Islet precursor cell (in vitro differentiated cells): ENCODE results near the gene RNU7-1.
"Not testable (repeated sequence)": the region's sequence is repeated elsewhere in the genome, so short reads cannot be mapped to it uniquely, and the experiment has no call there.

Source experiments
- DNase-seq: peaks from one replicate; pipeline ENCODE4 v3.0.0-alpha.2; 2018

The RNU7-1 gene

DNA sequence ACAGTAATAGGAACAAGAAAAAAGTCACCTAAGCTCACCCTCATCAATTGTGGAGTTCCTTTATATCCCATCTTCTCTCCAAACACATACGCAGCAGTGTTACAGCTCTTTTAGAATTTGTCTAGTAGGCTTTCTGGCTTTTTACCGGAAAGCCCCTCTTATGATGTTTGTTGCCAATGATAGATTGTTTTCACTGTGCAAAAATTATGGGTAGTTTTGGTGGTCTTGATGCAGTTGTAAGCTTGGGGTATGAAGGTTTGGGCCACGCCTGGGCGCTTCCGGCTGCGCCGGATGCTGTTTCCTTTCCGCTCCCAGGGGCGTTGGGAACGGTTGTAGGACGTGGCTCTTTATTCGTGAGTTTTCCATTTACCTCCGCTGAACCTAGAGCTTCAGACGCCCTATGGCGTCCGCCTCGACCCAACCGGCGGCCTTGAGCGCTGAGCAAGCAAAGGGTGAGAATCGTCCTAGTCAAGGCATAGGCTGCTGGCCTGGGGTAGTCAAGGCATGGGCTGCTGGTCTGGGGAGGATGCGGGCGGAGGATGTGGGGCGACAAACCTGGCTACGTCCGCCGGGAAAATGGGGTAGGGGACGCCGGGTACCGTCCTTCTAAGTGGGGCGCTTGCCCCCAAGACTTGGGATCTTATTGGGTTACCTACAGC is at the start of gene RNU7-1, which contains the start of gene C12orf57:
RNU7-1 (plus strand) TSS at position 95 of the 659 bp plus-strand sequence.
C12orf57 (plus strand) TSS at position 301 of the 659 bp plus-strand sequence; CDS start at position 401, 100 bp downstream.
- DNase-seq = peak; percentile 99

DNA sequence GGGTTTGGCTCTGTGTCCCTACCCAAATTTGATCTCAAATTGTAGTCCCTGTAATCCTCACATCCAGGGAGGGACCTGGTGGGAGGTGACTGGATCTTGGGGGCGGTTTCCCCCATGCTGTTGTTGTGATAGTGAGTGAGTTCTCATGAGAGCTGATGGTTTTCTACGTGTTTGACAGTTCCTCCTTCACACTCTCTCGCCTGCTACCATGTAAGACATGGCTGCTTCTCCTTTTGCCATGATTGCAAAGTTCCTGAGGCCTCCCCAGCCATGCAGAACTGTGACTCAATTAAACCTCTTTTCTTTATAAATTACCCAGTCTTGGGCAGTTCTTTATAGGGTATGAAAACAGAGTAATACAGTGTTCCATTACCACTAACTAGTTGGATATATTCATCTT is 49.3 kb upstream of the RNU7-1 start:
- no peak for DNase-seq

GRCh38 chr12:6896846-6897435 is 46.7 kb upstream of the RNU7-1 start:
- no peak for DNase-seq

- no peak for DNase-seq
Measured at GRCh38 chr12:6899427-6899826, 44.2 kb upstream of the RNU7-1 start.

- no peak for DNase-seq
Measured at GRCh38 chr12:6899837-6900519, 43.6 kb upstream of the RNU7-1 start.

DNA sequence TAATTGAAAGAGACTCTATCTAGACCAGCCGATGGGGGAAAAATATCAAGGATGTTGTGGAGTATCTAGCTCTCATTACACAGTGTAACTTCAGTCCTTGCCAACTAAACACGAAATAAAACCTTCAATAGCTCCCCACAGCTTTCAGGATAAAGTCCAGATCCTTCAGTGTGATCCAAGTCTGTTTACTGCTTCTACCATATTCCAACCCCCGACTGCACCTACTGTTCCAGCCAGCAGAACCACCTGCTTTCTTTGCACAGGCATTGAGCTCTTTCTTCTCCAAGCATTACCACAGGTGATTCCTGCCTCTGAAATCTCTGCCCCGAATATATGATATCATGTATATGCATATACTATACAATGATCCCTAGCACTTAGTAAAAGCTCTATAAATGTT is 41.2 kb upstream of the RNU7-1 start:
- DNase-seq = no peak

- DNase-seq = no peak
Measured at GRCh38 chr12:6903722-6904121, 39.9 kb upstream of the RNU7-1 start.

DNA sequence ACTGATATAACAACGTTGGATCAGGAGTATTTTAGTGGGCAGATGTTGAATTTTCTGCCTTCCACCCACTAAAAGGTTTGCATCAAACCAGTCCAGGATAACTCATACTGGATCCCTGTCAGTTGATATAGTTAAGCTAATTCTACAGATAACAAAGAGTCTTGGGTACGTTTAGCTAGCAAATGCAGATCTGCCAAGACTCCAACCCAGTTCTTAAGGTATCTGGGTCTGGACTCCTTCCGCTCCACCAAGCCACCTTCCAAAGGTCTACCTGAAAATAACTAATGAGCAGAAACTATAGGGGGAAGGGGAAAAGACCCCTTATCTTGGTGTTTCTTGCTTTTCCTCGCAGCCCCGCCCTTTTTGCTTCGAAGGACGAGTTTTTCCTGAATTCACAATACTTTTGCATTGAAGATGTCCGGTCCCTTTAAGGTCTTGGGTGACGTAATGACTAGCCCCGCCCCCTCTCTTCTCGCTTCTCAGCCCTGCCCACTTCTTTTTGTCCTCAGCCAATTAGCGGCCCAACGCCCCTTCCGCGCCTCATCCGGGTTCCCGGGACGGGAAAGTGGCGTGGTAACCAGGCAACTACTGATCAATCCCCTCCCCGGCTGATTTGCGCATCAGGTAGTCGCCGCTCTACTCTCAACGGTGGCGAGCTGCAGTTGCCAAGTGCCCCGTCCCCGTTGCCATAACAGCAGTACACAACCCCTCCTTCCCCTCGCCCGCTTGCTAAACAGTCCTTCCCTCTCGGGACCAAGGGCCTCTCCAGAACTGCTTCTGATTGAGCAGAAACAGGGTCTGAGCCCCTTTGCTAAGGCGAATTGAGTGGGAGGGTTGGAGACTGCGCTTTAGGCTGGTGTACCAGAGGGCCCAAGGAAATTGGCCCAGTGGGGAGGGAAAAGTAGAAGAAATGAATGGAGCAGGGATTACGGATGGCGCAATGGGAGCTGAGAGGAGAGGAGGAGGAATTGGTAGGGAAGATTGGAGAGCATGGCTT is 39.0 kb upstream of the RNU7-1 start, which contains the start of gene LRRC23:
LRRC23 (plus strand) TSS at position 543 of the 997 bp plus-strand sequence. CDS start 812 bp downstream, outside the sequence.
- peak; percentile 100 for DNase-seq

DNA sequence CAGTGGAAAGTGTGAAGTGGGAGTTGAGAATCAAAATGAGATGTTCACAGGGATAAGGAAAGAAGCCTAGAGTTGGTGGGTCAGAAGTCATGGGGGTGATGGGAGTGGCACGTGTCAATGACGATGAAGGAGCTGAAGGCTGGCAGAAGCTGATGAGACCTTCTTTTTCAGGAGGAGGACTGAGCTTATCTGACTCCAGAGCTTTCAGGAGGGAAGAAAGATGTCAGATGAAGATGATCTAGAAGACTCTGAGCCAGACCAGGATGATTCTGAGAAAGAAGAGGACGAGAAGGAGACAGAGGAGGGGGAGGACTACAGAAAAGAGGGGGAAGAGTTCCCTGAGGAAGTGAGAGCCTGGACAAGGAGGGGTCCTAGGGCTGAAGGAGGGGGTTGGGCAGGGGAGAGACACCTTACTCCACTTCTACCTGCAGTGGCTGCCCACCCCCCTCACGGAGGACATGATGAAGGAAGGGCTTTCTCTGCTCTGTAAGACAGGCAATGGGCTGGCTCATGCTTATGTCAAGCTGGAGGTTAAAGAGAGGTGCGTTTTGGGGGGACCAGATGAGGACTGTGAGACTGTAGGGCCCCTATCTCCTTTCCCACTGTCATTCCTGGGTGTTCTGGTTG is 38.1 kb upstream of the RNU7-1 start:
- no peak for DNase-seq

DNA sequence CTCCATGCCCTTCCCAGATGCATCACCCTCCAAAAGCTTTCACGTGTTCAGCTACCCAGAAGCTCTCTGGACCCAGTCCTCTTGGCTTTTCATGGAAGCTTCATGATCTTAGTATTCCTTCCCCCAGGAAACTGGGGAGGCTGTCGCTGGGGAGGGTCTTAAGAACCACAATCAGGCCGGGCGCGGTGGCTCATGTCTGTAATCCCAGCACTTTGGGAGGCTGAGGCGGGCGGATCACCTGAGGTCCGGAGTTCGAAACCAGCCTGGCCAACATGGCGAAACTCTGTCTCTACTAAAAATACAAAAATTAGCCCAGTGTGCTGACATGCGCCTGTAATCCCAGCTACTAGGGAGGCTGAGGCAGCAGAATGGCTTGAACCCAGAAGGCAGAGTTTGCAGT is 35.5 kb upstream of the RNU7-1 start:
- not testable (repeated sequence) for DNase-seq

DNA sequence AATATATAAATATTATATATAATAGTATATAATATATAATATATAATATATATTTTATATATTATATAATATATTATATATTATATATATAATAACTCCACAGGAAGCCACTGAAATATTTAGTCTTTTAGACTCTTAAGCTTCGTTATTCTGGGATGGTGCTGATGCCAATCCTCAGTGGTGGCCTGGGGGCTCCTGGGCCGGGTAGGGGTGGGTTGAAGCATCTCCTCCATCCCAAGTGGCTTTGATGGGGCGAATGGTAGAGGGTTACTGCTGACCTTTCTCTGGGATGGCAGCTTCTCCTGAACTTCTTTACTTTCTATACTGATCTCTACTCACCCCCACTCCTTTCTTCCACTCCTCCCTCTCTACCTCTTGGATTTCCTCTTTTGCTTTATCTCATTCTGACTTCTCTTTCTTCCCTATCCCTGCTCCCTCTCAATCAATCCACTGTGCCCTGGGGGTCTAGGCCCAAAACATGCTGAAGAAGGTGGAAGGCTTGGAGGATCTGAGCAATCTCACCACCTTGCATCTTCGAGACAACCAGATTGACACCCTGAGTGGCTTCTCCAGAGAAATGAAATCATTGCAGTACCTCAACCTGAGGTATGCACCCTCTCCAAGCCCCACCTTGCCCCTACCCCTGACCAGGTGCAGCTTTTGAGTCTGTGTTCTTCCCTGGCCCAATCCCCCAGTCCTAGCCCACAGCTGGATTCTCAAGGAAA is 34.0 kb upstream of the RNU7-1 start:
- no peak for DNase-seq

DNA sequence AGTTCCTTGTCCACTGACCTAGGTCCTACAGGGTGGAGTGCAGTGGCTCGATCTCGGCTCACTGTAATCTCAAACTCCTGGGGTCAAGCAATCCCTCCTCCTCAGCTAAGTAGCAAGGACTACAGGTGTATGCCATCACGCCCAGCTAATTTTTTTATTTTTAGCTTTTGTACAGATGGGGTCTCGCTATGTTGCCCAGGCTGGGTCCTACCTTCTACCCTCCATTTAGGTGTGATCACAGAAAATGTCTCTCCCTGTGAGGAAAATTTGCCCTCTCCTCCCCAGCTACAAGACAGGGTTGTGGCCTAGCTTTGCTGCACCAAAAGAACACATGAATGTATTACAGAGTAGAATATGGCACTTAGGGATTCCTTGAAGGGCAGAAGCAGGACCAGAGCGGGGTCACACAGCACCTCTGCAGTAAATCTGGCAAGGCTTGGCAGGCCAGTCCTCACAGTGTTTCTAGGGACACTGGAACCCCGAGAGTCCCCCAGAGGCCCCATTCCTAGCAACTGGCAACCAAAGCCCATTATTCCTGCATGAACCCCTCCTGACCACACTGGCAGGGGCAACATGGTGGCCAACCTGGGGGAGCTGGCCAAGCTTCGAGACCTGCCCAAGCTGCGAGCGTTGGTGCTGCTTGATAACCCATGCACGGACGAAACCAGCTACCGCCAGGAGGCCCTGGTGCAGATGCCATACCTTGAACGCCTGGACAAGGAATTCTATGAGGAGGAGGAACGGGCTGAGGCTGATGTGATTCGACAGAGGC is 31.3 kb upstream of the RNU7-1 start:
- DNase-seq = no peak

GRCh38 chr12:6914246-6914946 is 29.2 kb upstream of the RNU7-1 start, which contains the start of gene ENO2:
TSS of gene ENO2 (plus strand) at chr12:6914580. CDS start at chr12:6915833, 1,253 bp downstream.
- peak; percentile 85 for DNase-seq

DNA sequence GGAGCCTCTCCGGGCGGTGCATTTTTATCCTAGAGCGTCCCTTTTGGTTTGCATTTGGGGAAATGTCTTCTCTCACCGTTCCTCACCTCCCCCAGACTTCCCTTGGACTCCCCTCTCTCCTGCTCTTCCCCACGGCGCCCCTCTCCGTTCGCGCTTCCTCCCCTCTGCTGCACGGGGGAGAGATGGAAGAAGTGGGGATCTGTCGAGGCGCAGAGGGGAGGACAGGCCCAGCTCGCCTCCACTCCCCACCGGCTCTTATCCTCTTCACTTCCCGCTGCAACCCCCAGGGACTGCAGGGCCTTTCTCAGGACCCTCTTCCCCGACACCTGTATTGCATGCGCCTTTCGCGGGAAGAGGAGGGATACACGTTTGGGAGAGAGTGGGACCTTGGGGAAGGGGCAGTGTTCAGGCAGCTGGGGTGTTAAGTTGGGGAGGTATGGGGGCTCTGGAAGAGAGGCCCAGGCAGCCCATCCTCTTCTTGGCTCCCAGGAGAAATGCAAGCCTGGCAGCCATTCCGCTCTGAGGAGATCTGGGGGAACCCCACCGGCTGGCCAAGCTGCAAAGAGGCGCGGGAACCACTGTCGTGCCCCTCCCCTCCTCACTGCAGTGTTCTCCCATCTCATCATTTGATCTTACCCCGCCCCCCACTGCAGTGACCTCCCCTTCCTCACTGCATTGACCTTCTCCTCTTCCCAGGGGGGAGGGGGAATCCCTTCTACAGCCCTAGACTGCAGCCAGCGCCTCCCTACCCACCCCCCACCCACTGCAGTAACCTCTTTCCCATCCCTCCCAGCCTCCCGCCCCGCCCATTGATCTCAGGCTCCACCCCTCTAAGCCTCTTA is 28.4 kb upstream of the RNU7-1 start:
- DNase-seq = no peak

- no peak for DNase-seq
Measured at GRCh38 chr12:6915789-6916285, 27.8 kb upstream of the RNU7-1 start.

DNA sequence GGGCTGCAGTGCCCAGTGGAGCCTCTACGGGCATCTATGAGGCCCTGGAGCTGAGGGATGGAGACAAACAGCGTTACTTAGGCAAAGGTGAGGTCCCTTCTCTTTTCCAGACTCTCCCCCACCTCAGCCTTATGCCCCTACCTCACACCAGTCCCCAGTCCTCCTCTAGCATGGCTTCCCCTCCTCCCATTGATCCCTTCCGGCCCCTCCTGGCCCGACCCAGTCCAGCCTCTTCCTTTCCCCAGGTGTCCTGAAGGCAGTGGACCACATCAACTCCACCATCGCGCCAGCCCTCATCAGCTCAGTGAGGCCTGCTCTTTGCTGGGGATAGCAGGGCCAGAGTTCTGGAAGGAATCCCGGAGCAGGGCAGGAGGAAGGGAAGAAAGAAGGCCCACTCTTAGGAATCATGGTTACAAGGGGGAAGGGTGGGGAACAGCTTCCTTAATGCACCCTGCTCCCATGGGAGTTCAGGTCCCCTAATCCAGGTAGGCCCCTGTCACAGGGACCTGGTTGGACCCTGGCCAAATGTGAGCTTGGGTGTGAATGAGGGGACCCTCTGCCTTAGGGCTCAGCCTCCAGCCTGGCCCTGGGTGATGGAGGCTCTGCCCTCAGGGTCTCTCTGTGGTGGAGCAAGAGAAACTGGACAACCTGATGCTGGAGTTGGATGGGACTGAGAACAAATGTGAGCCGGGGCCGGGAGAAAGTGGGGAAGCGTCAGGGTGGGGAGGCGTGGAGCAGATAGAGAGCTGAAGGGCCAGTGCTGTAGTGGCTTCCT is 27.0 kb upstream of the RNU7-1 start:
- DNase-seq = no peak

DNA sequence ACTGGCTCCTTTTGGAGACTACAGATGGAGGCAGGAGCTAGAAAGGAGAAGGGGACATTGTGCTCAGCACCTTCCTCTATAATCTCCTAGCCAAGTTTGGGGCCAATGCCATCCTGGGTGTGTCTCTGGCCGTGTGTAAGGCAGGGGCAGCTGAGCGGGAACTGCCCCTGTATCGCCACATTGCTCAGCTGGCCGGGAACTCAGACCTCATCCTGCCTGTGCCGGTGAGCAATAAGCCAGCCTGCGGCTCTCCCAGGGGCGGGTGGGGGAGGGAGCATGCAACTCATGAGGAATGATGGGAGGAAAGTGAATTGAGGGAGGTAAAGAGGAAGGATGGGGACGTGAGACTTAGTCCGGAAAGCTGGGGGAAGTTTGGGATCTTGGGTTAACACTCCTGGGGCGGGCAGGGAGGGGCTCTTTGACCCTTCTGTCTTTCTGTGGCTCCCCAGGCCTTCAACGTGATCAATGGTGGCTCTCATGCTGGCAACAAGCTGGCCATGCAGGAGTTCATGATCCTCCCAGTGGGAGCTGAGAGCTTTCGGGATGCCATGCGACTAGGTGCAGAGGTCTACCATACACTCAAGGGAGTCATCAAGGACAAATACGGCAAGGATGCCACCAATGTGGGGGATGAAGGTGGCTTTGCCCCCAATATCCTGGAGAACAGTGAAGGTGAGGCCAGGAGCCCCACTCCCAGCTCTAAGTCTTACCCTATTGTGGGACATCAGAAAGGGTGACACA is 26.0 kb upstream of the RNU7-1 start:
- DNase-seq = peak; percentile 83
